ACC112 (cell line): ENCODE results near the gene COX7A2L.
"Not testable (repeated sequence)": the region's sequence is repeated elsewhere in the genome, so short reads cannot be mapped to it uniquely, and the experiment has no call there.

Source experiments
- H2AFZ ChIP-seq: fragments of 200-600 bp; sonication (generic); one replicate; pipeline ENCODE4 v1.6.0; 2017; ENCODE audit warnings: antibody characterized with exemption, low read length; ENCODE audit not compliant: unreplicated experiment
- H3K27ac ChIP-seq: fragments of 200-600 bp; sonication (generic); 2 replicates; pipeline ENCODE4 v1.5.1; 2014; ENCODE audit warnings: low read depth, mild to moderate bottlenecking, antibody characterized with exemption, low read length, moderate library complexity
- H3K27me3 ChIP-seq: fragments of 200-600 bp; sonication (generic); 2 replicates; pipeline ENCODE4 v1.6.1; 2014; ENCODE audit warnings: mild to moderate bottlenecking, antibody characterized with exemption, low read length, moderate library complexity, mixed read lengths; ENCODE audit not compliant: insufficient read depth
- H3K36me3 ChIP-seq: fragments of 200-600 bp; sonication (generic); 2 replicates; pipeline ENCODE4 v1.6.1; 2016; ENCODE audit warnings: mild to moderate bottlenecking, antibody characterized with exemption, low read length, moderate library complexity, mixed read lengths; ENCODE audit not compliant: insufficient read depth
- H3K4me1 ChIP-seq: fragments of 200-600 bp; sonication (generic); one replicate; pipeline ENCODE4 v1.6.1; 2016; ENCODE audit warnings: low read length, mixed read lengths; ENCODE audit not compliant: insufficient read depth, unreplicated experiment, control insufficient read depth
- H3K4me3 ChIP-seq: fragments of 200-600 bp; sonication (generic); 2 replicates; pipeline ENCODE4 v1.5.1; 2014; ENCODE audit warnings: mild to moderate bottlenecking, low read depth, low read length
- H3K79me2 ChIP-seq: fragments of 200-600 bp; sonication (generic); one replicate; pipeline ENCODE4 v1.6.0; 2016; ENCODE audit warnings: low read length; ENCODE audit not compliant: control insufficient read depth, unreplicated experiment, insufficient read depth

Gene COX7A2L

DNA sequence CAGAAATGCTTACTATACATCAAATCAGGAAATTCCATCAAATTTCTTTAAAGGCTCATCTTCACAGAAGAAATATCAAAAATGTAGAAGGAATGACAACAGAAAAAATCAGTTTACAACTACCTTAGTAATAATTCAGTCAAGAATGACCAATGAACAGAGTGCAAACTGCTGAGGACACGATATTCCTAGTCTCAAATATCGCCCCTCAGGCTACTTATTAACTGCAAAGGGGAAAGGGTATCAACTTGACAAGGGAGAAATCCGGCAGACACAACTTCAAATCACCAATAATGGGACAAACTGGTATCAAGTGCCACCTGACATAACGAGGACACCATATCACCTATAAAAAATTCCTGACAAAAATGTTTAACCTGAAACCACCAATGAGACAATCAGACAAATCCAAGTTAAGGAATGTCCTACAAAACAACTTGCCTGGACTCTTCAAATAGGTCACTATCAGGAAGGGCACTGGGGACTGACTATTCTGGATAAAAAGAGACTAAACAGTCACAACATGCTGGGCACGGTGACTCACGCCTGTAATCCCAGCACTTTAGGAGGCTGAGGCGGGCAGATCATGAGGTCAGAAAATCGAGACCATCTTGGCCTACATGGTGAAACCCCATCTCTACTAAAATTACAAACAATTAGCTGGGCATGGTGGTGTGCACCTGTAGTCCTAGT, 12.8 kb downstream of the COX7A2L start:
- peaks cover 51% of the 10 kb centered on the region for H3K79me2 ChIP-seq

GRCh38 chr2:42347518-42347917, 13.5 kb downstream of the COX7A2L start:
- not testable (repeated sequence) for H3K4me3 ChIP-seq, H3K27me3 ChIP-seq, H3K27ac ChIP-seq, H2AFZ ChIP-seq
- Histone ChIP-seq H3K4me1 (peaks cover 15% of the 10 kb centered on the region), H3K79me2 (peaks cover 49% of the 10 kb centered on the region), H3K36me3 (peaks cover 29% of the 10 kb centered on the region)

More for the DNA sequence above, 12.8 kb downstream of the COX7A2L start:
- Histone ChIP-seq H3K4me1 (peaks cover 8% of the 10 kb centered on the region), H3K27me3 (no peaks in the 10 kb centered on the region), H3K4me3 (no peak overlapping the region), H3K27ac (no peak overlapping the region), H2AFZ (no peak overlapping the region), H3K36me3 (peaks cover 29% of the 10 kb centered on the region)

DNA sequence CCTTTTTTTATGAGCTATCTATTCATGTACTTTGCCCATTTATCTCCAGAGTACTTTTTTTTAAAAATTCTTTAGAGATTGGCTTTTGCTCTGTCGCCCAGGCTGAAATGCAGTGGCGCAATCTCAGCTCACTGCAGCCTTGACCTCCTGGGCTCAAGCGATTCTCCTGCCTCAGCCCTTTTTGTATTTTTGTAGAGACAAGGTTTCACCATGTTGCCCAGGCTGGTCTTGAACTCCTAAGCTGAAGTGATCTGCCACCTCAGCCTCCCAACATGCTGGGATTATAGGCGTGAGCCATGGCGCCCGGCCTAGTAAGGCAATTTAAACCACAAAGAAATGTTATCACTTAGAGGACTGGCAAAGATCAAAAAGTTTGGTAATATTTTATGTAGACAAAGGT, 14.2 kb downstream of the COX7A2L start:
- H3K36me3 ChIP-seq: peaks cover 24% of the 10 kb centered on the region
- H3K27ac ChIP-seq, H3K4me3 ChIP-seq, H3K27me3 ChIP-seq, H2AFZ ChIP-seq: not testable (repeated sequence)
- H3K4me1 ChIP-seq: peaks cover 21% of the 10 kb centered on the region
- peaks cover 44% of the 10 kb centered on the region for H3K79me2 ChIP-seq

DNA sequence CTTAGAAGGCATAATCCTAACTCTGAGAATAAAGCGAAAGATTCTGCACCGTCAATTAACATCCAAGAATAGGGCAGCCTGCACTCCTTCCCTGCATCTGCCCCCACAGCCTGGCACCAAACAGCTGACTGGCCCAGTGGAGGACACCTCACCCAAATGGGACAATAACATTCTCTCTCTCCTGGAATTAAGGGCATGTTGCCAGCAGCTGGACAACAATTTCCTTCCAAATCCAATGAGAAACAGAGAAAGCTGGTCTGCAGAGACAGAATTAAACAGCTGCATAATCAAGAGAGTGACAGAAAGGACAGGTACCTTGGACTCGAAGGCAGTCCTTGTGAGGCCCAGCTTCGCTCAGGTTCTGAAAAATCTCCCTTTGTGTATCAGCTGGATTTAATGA, 15.0 kb downstream of the COX7A2L start:
- Histone ChIP-seq H3K36me3 (peaks cover 24% of the 10 kb centered on the region), H3K79me2 (peaks cover 50% of the 10 kb centered on the region), H3K4me1 (peaks cover 30% of the 10 kb centered on the region), H2AFZ (no peak overlapping the region), H3K27me3 (no peaks in the 10 kb centered on the region), H3K27ac (no peak overlapping the region), H3K4me3 (no peak overlapping the region)

- peak overlapping the region; percentile 96 for H3K27ac ChIP-seq
- peaks cover 5% of the 10 kb centered on the region for H3K36me3 ChIP-seq
- H3K4me3 ChIP-seq: 0 out of 2 replicates have a peak overlapping the region, but pooled peaks have one; percentile 23
- peaks cover 36% of the 10 kb centered on the region for H3K79me2 ChIP-seq
- H2AFZ ChIP-seq: no peak overlapping the region
- no peaks in the 10 kb centered on the region for H3K27me3 ChIP-seq
- peaks cover 31% of the 10 kb centered on the region for H3K4me1 ChIP-seq
Observed at GRCh38 chr2:42342795-42343241, 18.2 kb downstream of the COX7A2L start.

GRCh38 chr2:42342061-42342794, 18.8 kb downstream of the COX7A2L start:
- Histone ChIP-seq H3K27me3 (no peaks in the 10 kb centered on the region), H3K4me3 (peak overlapping the region; percentile 57; the same call in 1 of the 2 replicates), H3K27ac (peak overlapping the region; percentile 96), H2AFZ (peak overlapping the region; percentile 55), H3K36me3 (peaks cover 6% of the 10 kb centered on the region), H3K4me1 (peaks cover 31% of the 10 kb centered on the region), H3K79me2 (peaks cover 32% of the 10 kb centered on the region)

DNA sequence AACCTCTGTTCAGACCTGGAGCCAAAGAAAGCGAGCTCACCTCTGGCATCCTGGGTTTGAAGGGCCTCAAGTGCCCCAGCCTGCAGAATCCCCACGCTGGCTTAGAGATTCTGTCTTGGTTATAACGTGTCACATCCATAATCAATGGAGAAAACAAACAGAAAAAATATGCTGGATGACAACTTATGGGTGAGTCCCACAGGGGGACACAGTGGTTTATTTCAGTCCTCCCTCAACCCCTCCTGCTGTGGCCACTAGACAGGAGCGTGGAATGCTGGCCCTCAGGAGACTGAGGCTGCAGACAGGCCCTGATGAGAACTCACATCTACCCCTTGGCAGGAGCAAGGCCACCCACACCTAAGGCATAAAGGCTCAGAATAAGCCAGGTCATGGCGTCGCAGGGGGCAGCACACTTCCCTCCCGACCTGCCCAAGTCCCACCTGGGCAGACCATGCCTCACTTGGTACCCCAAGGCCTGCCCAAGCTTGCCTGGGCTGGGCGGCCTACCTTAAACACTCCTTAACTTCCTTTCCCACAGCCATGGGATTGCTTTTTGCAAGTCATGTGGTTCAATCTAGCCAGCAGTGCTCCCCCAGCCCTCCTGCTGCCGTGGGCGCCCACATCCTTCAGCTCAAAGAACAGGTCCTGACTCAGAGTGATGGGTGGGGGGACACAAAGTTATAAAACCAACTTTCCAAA, 19.9 kb downstream of the COX7A2L start:
- peaks cover 32% of the 10 kb centered on the region for H3K79me2 ChIP-seq
- peaks cover 28% of the 10 kb centered on the region for H3K4me1 ChIP-seq
- H2AFZ ChIP-seq: no peak overlapping the region
- H3K27ac ChIP-seq: peak overlapping the region; percentile 96
- H3K4me3 ChIP-seq: no peak overlapping the region
- no peaks in the 10 kb centered on the region for H3K27me3 ChIP-seq
- H3K36me3 ChIP-seq: peaks cover 14% of the 10 kb centered on the region

DNA sequence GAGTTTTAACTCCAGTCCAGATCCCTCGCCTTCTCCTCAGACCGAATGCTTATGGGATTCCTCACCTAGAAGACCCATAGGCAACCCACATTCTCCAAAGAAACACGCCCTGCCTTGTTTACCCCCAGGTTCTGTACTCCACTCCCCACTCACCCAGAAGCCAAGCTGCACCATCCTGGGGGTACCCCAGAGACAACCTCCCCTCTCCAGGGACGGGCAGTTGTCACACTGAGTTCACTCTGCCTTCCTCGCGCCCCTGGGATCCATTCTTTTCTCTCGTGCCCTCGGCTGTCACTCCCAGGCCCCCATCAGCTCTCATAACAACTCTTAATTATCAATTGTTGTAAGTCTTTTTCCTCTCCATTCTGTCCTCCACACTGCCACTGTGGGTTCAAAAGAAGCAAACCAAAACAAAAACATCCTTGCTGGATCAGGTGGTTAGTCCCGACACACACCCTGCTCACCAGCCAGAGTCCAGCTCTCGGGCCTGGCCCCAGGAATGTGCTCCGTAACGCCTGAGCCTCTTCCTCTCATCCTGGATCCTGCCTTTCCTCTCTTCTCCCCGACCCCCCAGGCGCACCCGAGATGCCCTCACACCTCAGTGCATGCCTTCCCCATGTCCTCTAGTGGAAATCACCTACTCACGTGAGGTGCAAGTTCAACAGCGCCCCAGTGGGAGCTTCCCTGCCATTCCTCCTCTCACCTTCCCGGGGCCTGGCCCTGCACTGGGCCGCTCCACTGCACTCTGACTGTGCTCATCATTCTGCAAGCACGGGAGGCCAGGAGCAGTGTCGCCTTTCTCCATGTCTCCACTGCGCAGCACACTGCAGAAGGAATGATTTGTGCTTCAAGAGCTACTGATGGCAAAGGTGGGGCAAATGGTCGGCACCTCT, 20.7 kb downstream of the COX7A2L start:
- Histone ChIP-seq H3K79me2 (peaks cover 27% of the 10 kb centered on the region), H3K36me3 (peaks cover 17% of the 10 kb centered on the region), H3K4me1 (peaks cover 24% of the 10 kb centered on the region), H3K4me3 (no peak overlapping the region), H3K27ac (no peak overlapping the region), H3K27me3 (no peaks in the 10 kb centered on the region), H2AFZ (no peak overlapping the region)

- no peak overlapping the region for H3K27ac ChIP-seq
- H3K36me3 ChIP-seq: peaks cover 17% of the 10 kb centered on the region
- no peaks in the 10 kb centered on the region for H3K27me3 ChIP-seq
- H3K4me1 ChIP-seq: peaks cover 24% of the 10 kb centered on the region
- peaks cover 26% of the 10 kb centered on the region for H3K79me2 ChIP-seq
- no peak overlapping the region for H2AFZ ChIP-seq
- no peak overlapping the region for H3K4me3 ChIP-seq
Observed at GRCh38 chr2:42339191-42339912, 21.7 kb downstream of the COX7A2L start.
